ENCODE measurements around the gene SPON1. TPM values are rescaled to one million over a fixed set of nuclear protein-coding genes. Genes with fewer than 3 reads are reported as not detected.

Gene SPON1
- total RNA-seq, 2 experiments from 2014 or later, result 0.22 to 0.31 TPM

GRCh38 chr11:14106303-14107049 lies 144.0 kb downstream of the SPON1 start:
- ChIA-PET CTCF (no interaction called here), POLR2A (no interaction called here)
- Mint-ChIP-seq H3K4me1 (ENCODE audit: low read depth) (peaks cover under 1% of the 10 kb centered on the region), H3K4me3 (no peak overlapping the region), H3K27me3 (no peaks in the 10 kb centered on the region), H3K27ac (no peak overlapping the region), H3K9me3 (no peaks in the 10 kb centered on the region), H3K36me3 (no peaks in the 10 kb centered on the region)
- no peak for DNase-seq
- intact Hi-C loops (cut with micrococcal nuclease), result no loop called here

DNA sequence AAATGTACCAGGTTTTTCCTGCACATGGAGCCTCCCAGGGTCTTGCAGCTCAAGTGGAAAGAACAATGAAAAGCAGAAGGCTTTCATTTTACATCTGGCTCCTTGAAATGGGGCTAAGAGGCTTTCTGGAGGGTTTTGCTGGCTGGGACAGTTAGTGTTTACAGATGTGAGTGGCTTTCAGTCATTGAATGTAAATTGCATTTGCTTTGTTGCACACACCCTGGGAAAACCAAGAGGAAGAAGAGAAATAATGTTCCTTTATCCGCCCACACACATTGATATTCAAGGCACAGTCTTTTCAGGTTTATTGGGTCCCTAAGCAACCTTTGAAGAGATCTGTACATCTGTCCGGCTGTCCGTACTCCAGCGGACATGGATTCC lies 144.5 kb downstream of the SPON1 start:
- intact Hi-C loops (cut with micrococcal nuclease), result no loop called here
- POLR2A ChIA-PET, result no interaction called here

GRCh38 chr11:14109742-14110141 lies 147.2 kb downstream of the SPON1 start:
- intact Hi-C loops (cut with micrococcal nuclease), result no loop called here
- DNase-seq, result no peak
- CTCF ChIA-PET, result no interaction called here
- Mint-ChIP-seq H3K4me1 (ENCODE audit: low read depth) (no peaks in the 10 kb centered on the region), H3K9me3 (no peaks in the 10 kb centered on the region), H3K27ac (no peak overlapping the region), H3K36me3 (no peaks in the 10 kb centered on the region), H3K4me3 (no peak overlapping the region), H3K27me3 (no peaks in the 10 kb centered on the region)
- POLR2A ChIA-PET, result no interaction called here

More for the DNA sequence above, 144.5 kb downstream of the SPON1 start:
- H3K27me3 Mint-ChIP-seq, result no peaks in the 10 kb centered on the region
- H3K36me3 Mint-ChIP-seq, result no peaks in the 10 kb centered on the region
- H3K4me1 Mint-ChIP-seq (ENCODE audit: low read depth), result no peaks in the 10 kb centered on the region
- no peaks in the 10 kb centered on the region for H3K9me3 Mint-ChIP-seq
- CTCF ChIA-PET, result no interaction called here
- no peak overlapping the region for H3K27ac Mint-ChIP-seq
- H3K4me3 Mint-ChIP-seq, result no peak overlapping the region
- no peak for DNase-seq

DNA sequence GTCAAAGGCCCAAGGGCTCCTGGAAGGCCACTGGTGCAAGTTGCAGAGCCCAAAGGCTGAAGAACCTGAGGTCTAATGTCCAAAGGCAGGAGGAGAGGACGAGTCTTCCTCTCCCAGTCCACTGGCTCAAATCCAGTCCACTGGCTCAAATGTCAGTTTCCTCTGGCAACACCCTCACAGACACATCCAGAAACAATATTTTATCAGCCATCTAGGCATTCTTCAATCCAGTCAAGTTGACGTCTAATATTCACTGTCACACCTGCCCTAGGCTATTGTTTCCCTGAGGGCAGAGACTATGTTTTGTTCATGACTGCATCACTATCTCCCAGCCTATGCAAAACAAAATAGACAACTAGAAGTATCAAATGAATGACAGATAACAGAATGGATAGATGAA lies 148.1 kb downstream of the SPON1 start:
- ChIA-PET CTCF (no interaction called here), POLR2A (no interaction called here)
- no peak for DNase-seq
- no peak overlapping the region for H3K4me3 Mint-ChIP-seq
- no peaks in the 10 kb centered on the region for H3K36me3 Mint-ChIP-seq
- intact Hi-C loops (cut with micrococcal nuclease), result no loop called here
- H3K4me1 Mint-ChIP-seq (ENCODE audit: low read depth), result no peaks in the 10 kb centered on the region
- H3K9me3 Mint-ChIP-seq, result no peaks in the 10 kb centered on the region
- H3K27ac Mint-ChIP-seq, result no peak overlapping the region
- no peaks in the 10 kb centered on the region for H3K27me3 Mint-ChIP-seq

- no peaks in the 10 kb centered on the region for H3K4me1 Mint-ChIP-seq (ENCODE audit: low read depth)
- intact Hi-C loops (cut with micrococcal nuclease), result no loop called here
- DNase-seq, result no peak
- ChIA-PET CTCF (no interaction called here), POLR2A (no interaction called here)
- no peaks in the 10 kb centered on the region for H3K9me3 Mint-ChIP-seq
- H3K36me3 Mint-ChIP-seq, result no peaks in the 10 kb centered on the region
- H3K27me3 Mint-ChIP-seq, result no peaks in the 10 kb centered on the region
- H3K4me3 Mint-ChIP-seq, result no peak overlapping the region
- H3K27ac Mint-ChIP-seq, result no peak overlapping the region
Measured at GRCh38 chr11:14111496-14111895, 149.0 kb downstream of the SPON1 start.

DNA sequence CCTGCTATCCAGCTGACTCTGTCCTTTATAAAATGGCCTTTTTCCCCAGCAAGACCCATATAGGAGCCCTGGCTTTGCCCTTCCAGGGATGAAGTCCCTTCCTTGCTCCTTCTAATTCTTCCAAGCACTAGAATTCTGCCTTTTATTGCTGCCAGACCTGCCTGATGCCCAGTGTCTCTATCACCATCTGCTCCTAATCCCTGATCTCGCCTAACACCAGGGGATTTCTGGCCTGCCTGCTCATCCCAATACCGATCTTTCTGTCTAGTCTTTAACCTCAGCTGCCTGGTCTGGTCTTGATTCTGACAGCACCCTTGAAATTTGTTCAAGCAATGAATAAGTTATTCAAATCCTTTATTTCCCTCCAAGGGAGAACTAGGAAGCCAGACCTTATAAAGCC lies 150.2 kb downstream of the SPON1 start:
- Mint-ChIP-seq H3K27me3 (no peaks in the 10 kb centered on the region), H3K9me3 (no peaks in the 10 kb centered on the region), H3K27ac (no peak overlapping the region), H3K4me3 (no peak overlapping the region), H3K4me1 (ENCODE audit: low read depth) (no peaks in the 10 kb centered on the region), H3K36me3 (no peaks in the 10 kb centered on the region)
- ChIA-PET POLR2A (no interaction called here), CTCF (interaction anchor here (1.1 kb wide), 1 partner anchor 10 kb away, joined by 3 read pairs; no protein-coding TSS in a partner anchor)
- no peak for DNase-seq
- intact Hi-C loops (cut with micrococcal nuclease), result no loop called here

- H3K36me3 Mint-ChIP-seq, result no peaks in the 10 kb centered on the region
- no peak overlapping the region for H3K4me3 Mint-ChIP-seq
- DNase-seq, result no peak
- no peak overlapping the region for H3K27ac Mint-ChIP-seq
- ChIA-PET POLR2A (no interaction called here), CTCF (interaction anchor here (1.3 kb wide), 1 partner anchor 38 kb away, joined by 3 read pairs; no protein-coding TSS in a partner anchor)
- intact Hi-C loops (cut with micrococcal nuclease), result no loop called here
- H3K9me3 Mint-ChIP-seq, result no peaks in the 10 kb centered on the region
- H3K4me1 Mint-ChIP-seq (ENCODE audit: low read depth), result peaks cover 5% of the 10 kb centered on the region
- no peaks in the 10 kb centered on the region for H3K27me3 Mint-ChIP-seq
Measured at GRCh38 chr11:14114269-14114668, 151.7 kb downstream of the SPON1 start.

DNA sequence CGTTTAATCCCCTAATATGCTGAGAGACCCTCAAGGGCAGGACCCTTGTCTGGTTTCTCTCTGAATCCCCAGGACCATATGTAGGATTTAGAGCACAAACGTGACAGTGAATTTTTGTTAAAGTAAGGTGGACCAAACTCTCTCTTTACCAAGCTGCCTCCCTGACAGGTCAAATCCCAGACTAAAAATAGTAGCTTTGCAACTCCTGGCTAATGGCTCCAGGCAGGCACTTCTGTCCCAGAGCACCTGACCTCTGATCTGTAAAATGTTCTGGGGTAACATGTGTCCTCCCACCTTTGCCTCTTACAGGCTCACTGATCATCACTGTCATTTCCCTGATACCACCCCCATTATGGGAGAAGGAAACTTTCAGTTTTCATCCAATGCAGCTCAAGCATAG lies 152.3 kb downstream of the SPON1 start:
- Mint-ChIP-seq H3K4me3 (no peak overlapping the region), H3K36me3 (no peaks in the 10 kb centered on the region), H3K27ac (no peak overlapping the region), H3K9me3 (no peaks in the 10 kb centered on the region), H3K27me3 (no peaks in the 10 kb centered on the region), H3K4me1 (ENCODE audit: low read depth) (peaks cover 5% of the 10 kb centered on the region)
- no peak for DNase-seq
- CTCF ChIA-PET, result interaction anchor here (1.3 kb wide), 1 partner anchor 37 kb away, joined by 3 read pairs; no protein-coding TSS in a partner anchor
- POLR2A ChIA-PET, result no interaction called here
- intact Hi-C loops (cut with micrococcal nuclease), result no loop called here

- H3K9me3 Mint-ChIP-seq, result no peaks in the 10 kb centered on the region
Measured at GRCh38 chr11:14117632-14118031, 155.1 kb downstream of the SPON1 start.

DNA sequence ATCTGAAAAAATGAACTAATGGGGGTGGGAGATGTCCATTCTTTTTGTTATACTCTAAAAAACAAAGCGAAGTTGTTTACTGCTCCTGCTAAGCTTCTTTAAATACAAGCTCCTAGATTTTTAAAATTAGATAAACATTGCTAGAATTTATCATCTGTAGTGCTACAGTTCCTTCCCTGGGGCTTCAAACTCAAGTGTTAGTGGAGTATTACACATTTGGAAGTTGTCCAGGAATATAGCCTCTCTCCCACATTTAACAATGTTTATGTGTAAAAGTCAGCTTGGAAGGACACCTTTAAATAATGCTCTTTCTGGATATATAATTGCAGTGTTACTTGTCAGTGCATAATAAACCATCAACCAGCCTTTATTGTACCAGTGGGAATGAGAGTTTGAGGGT lies 155.5 kb downstream of the SPON1 start:
- H3K27me3 Mint-ChIP-seq, result no peaks in the 10 kb centered on the region
- no peak overlapping the region for H3K27ac Mint-ChIP-seq
- no peak overlapping the region for H3K4me3 Mint-ChIP-seq
- CTCF ChIA-PET, result interaction anchor here (1.4 kb wide), 1 partner anchor 31 kb away, joined by 4 read pairs; no protein-coding TSS in a partner anchor
- no peak for DNase-seq
- no peaks in the 10 kb centered on the region for H3K36me3 Mint-ChIP-seq
- no peaks in the 10 kb centered on the region for H3K9me3 Mint-ChIP-seq
- POLR2A ChIA-PET, result no interaction called here
- intact Hi-C loops (cut with micrococcal nuclease), result no loop called here
- H3K4me1 Mint-ChIP-seq (ENCODE audit: low read depth), result peaks cover 5% of the 10 kb centered on the region

More at GRCh38 chr11:14117632-14118031, 155.1 kb downstream of the SPON1 start:
- no peaks in the 10 kb centered on the region for H3K27me3 Mint-ChIP-seq
- intact Hi-C loops (cut with micrococcal nuclease), result no loop called here
- no peak for DNase-seq
- H3K4me3 Mint-ChIP-seq, result no peak overlapping the region
- no peak overlapping the region for H3K27ac Mint-ChIP-seq
- H3K36me3 Mint-ChIP-seq, result no peaks in the 10 kb centered on the region
- POLR2A ChIA-PET, result no interaction called here
- peaks cover 5% of the 10 kb centered on the region for H3K4me1 Mint-ChIP-seq (ENCODE audit: low read depth)
- CTCF ChIA-PET, result no interaction called here

DNA sequence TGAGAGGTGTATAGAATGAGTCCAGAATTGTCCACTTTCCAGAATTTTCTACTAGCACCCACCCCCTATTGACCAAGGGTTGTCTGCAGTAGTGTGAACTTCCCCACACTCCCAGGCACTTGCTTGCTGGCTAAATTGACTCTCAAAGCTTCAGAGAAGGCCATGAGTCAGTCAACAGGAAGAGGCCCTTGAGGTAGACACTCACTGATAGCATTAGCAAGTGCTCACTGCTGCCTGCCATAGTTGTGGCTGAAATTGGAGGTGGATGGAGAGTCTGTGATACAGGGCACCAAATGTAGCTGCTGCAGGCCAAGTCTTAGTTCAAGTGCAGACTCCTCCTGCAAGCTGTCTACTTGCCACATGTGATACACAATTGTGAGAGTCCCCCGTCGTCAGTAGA lies 156.8 kb downstream of the SPON1 start:
- Mint-ChIP-seq H3K27me3 (no peaks in the 10 kb centered on the region), H3K9me3 (no peaks in the 10 kb centered on the region), H3K4me3 (no peak overlapping the region), H3K27ac (no peak overlapping the region), H3K4me1 (ENCODE audit: low read depth) (peaks cover 5% of the 10 kb centered on the region), H3K36me3 (peaks cover 7% of the 10 kb centered on the region)
- ChIA-PET CTCF (interaction anchor here (1.4 kb wide), 1 partner anchor 30 kb away, joined by 4 read pairs; no protein-coding TSS in a partner anchor), POLR2A (no interaction called here)
- peak; percentile 45 for DNase-seq
- intact Hi-C loops (cut with micrococcal nuclease), result no loop called here

GRCh38 chr11:14124350-14124749 lies 161.8 kb downstream of the SPON1 start:
- DNase-seq, result no peak
- H3K36me3 Mint-ChIP-seq, result peaks cover 10% of the 10 kb centered on the region
- H3K4me3 Mint-ChIP-seq, result no peak overlapping the region
- POLR2A ChIA-PET, result no interaction called here
- no peaks in the 10 kb centered on the region for H3K27me3 Mint-ChIP-seq
- intact Hi-C loops (cut with micrococcal nuclease), result no loop called here
- no peak overlapping the region for H3K27ac Mint-ChIP-seq
- peaks cover 2% of the 10 kb centered on the region for H3K9me3 Mint-ChIP-seq
- CTCF ChIA-PET, result no interaction called here
- no peaks in the 10 kb centered on the region for H3K4me1 Mint-ChIP-seq (ENCODE audit: low read depth)

- H3K27me3 Mint-ChIP-seq, result no peaks in the 10 kb centered on the region
- intact Hi-C loops (cut with micrococcal nuclease), result no loop called here
- POLR2A ChIA-PET, result no interaction called here
- CTCF ChIA-PET, result no interaction called here
- no peaks in the 10 kb centered on the region for H3K4me1 Mint-ChIP-seq (ENCODE audit: low read depth)
- H3K9me3 Mint-ChIP-seq, result peaks cover 2% of the 10 kb centered on the region
- DNase-seq, result no peak
- no peak overlapping the region for H3K27ac Mint-ChIP-seq
- peaks cover 10% of the 10 kb centered on the region for H3K36me3 Mint-ChIP-seq
- no peak overlapping the region for H3K4me3 Mint-ChIP-seq
Measured at GRCh38 chr11:14124886-14125285, 162.4 kb downstream of the SPON1 start.
